ENCODE results near the gene RPL37.
"Not testable (repeated sequence)": the region's sequence is repeated elsewhere in the genome, so short reads cannot be mapped to it uniquely, and the experiment has no call there.

The RPL37 gene

DNA sequence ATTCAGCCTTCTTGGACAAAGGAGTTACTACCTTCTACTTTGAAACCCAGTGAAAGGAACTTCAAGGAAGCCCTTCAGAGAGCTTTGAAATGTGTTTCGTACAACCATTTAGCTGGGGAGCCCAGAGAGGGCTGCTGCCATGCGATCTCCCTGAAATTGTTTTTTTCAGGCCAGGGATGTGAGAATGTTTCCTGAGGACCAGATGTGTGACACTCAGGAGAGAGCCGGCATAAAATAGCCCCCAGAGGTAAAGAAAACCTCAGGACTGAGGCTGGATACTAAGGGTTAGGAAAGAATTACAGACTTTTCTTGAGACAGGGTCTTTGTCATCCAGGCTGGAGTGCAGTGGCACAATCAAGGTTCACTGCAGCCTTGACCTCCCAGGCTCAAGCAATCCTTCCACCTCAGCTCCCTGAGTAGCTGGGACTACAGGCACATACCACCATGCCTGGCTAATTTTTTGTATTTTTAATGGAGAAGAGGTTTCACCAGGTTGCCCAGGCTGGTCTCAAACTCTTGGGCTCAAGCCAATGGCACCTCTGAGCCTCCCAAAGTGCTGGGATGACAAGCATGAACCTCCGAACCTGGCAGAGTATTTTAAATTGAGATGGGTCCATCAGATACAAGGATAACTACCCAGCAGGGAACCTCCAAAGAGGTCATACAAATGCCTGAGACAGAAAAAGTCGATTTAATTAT is 8.4 kb downstream of the RPL37 start:
- DNase-seq: no peak
- H3K9me3 Mint-ChIP-seq: no peaks in the 10 kb centered on the region
- peaks cover 39% of the 10 kb centered on the region for H3K4me1 Mint-ChIP-seq
- no peaks in the 10 kb centered on the region for H3K27me3 Mint-ChIP-seq
- no peak for ATAC-seq
- no peak overlapping the region for H3K4me3 Mint-ChIP-seq
- no peak overlapping the region for H3K27ac Mint-ChIP-seq

DNA sequence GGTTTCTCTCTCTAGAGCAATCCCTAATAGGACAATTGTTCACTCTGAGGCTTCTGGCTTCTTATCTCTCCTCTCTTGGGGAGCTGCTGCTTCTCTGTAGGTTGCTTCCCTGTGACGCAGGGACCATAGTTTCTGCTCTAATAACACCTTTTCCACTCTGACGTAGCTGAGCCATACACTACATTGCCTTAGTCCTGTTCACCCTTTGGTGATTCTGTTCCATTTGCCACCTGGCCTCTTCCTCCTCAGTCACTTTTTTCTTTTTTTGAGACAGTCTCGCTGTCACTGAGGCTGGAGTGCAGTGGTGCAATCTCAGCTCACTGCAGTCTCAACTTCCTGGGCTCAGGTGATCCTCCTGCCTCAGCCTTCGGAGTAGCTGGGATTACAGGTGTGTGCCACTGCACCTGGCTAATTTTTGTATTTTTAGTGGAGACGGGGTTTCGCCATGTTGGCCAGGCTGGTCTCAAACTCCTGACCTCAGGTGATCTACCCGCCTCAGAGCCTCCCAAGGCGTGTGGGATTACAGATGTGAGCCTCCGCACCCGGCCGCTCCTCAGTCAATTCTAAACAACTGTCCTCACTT is 9.5 kb downstream of the RPL37 start:
- not testable (repeated sequence) for H3K9me3 Mint-ChIP-seq, H3K4me3 Mint-ChIP-seq, H3K27me3 Mint-ChIP-seq, DNase-seq
- peak overlapping the region in 1 of 2 donors; percentile 30 for H3K27ac Mint-ChIP-seq
- H3K4me1 Mint-ChIP-seq: peaks cover 31% of the 10 kb centered on the region
- ATAC-seq: peak; percentile 32

DNA sequence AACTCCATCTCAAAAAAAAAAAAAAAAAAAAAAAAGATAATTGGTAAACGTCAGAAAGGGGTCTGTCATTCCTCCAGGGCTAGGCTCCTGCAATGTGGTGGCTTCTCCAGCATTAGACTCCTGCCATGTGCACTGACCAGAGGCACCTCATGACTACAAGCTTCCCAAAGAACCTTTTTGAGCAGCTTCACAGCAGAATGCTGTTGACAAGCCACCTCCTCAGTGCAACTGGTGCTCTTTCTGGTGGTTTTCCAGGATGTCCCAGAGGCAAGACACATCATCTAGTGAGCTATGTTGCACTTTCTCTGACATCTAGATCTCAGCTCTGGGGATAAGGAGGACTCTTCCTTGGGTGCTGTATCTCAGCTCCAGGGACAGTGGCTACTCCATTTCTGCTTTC is 11.6 kb downstream of the RPL37 start:
- no peak for DNase-seq
- peaks cover 10% of the 10 kb centered on the region for H3K4me1 Mint-ChIP-seq
- H3K9me3 Mint-ChIP-seq: no peaks in the 10 kb centered on the region
- H3K4me3 Mint-ChIP-seq: no peak overlapping the region
- no peak for ATAC-seq
- H3K27me3 Mint-ChIP-seq: no peaks in the 10 kb centered on the region
- H3K27ac Mint-ChIP-seq: no peak overlapping the region

DNA sequence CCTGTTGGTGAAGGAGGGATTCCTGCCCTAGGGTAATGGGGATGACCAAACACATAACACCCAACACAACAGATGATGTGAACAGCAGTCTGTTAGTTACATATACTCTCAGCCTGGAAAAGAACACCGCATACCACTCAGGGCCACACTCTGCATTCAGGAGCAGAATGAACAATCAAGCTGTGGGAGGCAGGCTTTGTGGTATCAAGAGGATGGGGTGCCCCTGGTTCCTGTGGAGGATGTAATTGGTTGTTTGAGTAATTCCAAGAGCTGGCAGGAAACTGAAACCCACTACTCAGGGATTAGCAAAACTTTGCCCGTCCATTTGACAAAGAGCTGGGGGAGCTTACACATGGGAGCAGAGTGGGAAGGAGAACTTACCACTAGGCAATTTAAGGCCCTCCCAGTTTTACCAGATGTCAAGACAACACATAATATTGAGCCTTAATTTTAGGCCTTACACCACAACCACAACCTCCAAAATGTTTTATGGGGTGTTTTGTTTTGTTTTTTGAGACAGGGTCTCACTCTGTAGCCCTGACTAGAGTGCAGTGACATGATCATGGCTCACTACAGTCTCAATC is 21.2 kb downstream of the RPL37 start:
- peak overlapping the region in 1 of 2 donors; percentile 42 for H3K4me3 Mint-ChIP-seq
- H3K4me1 Mint-ChIP-seq: peaks cover 10% of the 10 kb centered on the region
- peak overlapping the region in 1 of 2 donors; percentile 5 for H3K27ac Mint-ChIP-seq
- no peaks in the 10 kb centered on the region for H3K27me3 Mint-ChIP-seq
- peak; percentile 98 for ATAC-seq
- H3K9me3 Mint-ChIP-seq: no peaks in the 10 kb centered on the region
- DNase-seq: peak in 1 of 2 donors; percentile 59

DNA sequence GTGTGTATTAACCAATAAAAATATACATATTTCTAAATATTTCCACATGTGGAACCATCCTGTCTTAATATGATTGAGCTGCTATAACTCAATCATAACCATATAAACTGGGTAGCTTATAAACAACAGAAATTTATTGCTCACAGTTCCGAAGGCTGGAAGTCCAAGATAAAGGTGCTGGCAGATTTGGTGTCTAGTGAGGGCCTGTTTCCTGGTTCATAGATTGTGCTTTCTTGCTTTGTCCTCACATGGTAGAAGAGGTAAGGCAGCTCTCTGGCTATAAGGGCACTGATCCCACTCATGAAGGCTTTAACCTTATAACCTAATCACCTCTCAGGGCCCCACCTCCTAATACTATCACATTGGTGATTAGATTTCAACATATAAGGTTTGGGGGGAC is 22.9 kb downstream of the RPL37 start:
- ATAC-seq: no peak
- Mint-ChIP-seq H3K4me1 (peaks cover 23% of the 10 kb centered on the region), H3K27me3 (no peaks in the 10 kb centered on the region), H3K4me3 (no peak overlapping the region), H3K27ac (no peak overlapping the region), H3K9me3 (no peaks in the 10 kb centered on the region)
- no peak for DNase-seq

DNA sequence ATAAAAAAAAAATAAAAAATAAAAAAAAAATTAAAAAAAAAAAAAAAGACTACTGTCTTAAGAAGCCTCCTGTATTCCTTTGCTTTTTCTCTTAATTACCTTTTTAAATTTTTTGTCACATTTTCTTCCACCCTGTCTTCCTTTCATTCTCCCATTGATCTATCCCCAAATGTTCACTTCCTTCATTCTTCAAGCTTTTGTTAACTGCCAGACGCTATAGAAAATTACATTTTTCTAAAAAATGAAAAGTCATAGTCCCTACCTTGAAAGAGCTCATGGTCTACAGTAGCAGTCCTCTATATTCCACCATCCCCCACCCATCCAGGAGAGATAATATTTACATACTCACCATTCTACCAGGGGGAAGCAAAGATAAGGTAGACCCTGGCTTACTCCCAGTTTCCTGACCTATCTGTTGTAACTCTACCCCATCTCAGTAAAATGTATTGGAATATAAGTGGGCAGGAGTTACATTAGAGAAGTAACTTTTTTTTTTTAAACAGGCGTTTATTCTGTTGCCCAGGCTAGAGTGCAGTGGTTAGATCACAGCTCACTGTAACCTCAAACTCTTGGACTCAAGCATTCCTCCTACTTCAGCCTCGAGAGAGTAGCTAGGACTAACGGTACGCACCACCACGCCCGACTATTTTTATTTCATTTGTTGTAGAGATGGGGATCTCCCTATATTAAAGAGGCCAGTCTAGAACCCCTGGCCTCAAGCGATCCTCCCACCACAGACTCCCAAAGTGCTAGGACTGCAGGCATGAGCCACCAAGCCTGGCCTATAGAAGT is 33.1 kb downstream of the RPL37 start:
- Mint-ChIP-seq H3K27ac (no peak overlapping the region), H3K9me3 (no peaks in the 10 kb centered on the region), H3K4me1 (peaks cover 12% of the 10 kb centered on the region), H3K4me3 (no peak overlapping the region), H3K27me3 (peaks cover 8% of the 10 kb centered on the region)
- DNase-seq: no peak
- ATAC-seq: no peak

DNA sequence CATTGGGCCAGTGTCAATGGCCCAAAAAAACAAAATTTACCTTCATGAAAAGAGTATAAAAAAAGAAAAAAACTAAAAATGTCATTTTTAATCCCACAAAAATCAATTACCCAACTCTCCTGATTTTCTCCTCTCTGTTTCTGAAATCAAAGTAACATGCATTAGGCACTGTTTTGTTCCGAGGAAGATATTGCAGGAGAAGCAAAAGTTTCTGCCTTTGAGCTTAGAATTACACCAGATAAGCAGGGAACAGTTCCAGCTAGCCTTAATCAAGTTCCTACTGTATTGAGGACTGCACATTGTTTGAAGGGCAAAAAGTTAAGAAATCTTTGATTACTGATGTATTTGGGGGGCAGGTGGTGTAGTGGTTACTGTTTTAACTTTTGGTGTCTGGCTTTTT is 35.8 kb downstream of the RPL37 start:
- Mint-ChIP-seq H3K9me3 (no peaks in the 10 kb centered on the region), H3K27me3 (peaks cover 8% of the 10 kb centered on the region), H3K4me1 (peaks cover 33% of the 10 kb centered on the region), H3K4me3 (no peak overlapping the region), H3K27ac (no peak overlapping the region)
- no peak for ATAC-seq
- no peak for DNase-seq

DNA sequence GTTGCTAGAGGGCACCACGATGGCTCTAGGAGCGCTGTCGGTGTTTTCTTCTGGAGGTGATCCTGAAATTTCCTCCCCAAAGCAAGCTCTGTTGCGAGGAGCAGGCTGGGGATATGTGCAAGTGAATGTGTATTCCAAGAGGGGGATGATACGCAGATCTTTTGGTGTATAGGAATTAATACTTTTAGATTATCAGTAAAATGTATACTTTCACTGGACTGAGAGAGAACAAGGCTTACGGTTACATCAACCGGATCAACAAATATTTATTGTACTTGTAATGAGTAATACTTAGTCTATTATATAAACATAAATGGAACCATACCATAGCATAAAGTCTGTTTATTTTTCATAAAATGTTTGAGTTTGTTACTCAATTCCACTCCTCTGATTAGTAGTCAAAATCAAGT is 36.2 kb downstream of the RPL37 start:
- DNase-seq (no peak), ATAC-seq (no peak)
- no peak overlapping the region for H3K27ac Mint-ChIP-seq
- peaks cover 37% of the 10 kb centered on the region for H3K4me1 Mint-ChIP-seq
- peaks cover 8% of the 10 kb centered on the region for H3K27me3 Mint-ChIP-seq
- H3K4me3 Mint-ChIP-seq: peak overlapping the region; percentile 87 to 88
- H3K9me3 Mint-ChIP-seq: no peaks in the 10 kb centered on the region

DNA sequence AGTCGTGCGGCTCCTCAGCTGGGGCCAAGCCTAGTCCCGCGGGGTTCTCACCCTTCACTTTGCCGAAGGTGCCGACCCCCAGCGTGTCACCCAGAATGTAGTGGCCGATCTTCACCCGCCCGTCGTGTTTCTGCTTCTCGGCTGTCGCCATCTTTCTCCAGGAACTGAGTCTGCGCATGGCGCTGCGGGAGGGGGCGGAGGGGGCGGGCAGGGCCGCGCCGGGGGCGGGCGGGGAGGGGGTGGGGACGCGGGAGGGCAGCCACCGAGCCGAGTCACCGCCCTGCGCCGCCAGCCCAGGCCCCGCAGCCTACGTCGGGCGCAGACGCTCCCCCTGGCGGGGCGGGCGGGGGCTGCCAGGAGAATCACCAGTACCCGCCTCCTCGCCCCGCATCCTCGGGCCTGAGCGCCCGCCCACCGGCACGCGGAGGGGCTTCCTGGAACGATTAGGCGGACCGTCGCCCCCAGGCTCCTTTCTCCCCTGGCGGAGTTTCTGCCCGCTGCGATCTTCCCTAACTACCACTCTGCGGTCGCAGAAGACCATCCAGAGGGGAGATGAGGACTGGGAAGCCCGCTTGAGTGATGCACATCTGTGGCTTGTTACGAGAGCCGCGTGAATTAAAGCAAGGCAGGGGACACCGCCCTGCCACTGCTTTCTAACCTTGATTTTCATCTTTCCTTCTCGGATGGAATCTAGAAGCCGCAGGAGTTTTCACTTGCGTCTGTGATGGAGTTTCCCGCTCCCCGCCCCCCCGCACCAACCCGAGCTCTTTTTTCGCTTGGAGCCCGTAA is 36.8 kb downstream of the RPL37 start, which contains the start of gene PRKAA1:
Gene PRKAA1, minus strand, starts transcription at position 363 of the 789 bp plus-strand sequence. Its CDS starts 185 bp downstream, at position 178.
- peak; percentile 91 to 92 for DNase-seq
- H3K9me3 Mint-ChIP-seq: no peaks in the 10 kb centered on the region
- H3K27ac Mint-ChIP-seq: peak within 1 kb of the TSS; percentile 89 to 91
- H3K27me3 Mint-ChIP-seq: peaks cover 8% of the 10 kb centered on the region
- peaks cover 43% of the 10 kb centered on the region for H3K4me1 Mint-ChIP-seq
- ATAC-seq: peak; percentile 92
- H3K4me3 Mint-ChIP-seq: peak within 1 kb of the TSS; percentile 87 to 88

DNA sequence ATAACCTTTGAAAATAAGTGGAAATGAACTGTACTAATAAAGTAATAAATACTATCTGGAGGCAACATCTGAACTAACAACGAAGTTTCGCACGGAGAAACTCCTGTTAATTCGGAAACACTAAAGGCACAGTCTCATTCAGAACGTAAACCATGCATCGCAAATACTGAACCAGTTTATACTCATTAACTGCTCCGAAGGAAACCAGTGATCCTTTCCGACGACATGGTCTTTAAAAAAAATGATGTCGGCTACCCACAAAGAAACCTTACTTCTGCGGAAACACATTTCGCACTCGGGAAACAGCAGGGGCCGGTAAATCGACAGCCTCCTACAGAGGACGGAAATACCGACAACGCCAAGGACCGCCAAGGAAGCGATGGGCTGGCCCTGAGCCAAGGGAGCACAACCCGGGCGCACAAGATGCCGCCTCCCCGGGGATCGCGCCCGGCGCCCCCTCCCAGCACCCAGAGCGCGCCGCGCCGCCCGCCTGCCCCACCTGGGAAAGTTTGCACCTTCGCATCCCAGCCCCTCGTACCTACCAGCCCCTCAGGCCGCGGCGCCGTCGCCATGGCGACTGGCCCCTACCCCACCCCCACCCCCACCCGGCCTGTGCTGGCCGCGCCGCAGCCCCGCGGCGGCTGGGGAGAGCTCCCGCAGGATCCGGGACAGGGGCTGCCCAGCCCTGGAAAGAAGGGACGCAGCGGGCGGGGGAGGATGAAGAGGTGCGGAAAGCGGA is 37.6 kb downstream of the RPL37 start:
- Mint-ChIP-seq H3K4me1 (peaks cover 47% of the 10 kb centered on the region), H3K9me3 (no peaks in the 10 kb centered on the region), H3K27me3 (peaks cover 8% of the 10 kb centered on the region), H3K27ac (peak overlapping the region; percentile 59 to 89), H3K4me3 (peak overlapping the region; percentile 87 to 88)
- ATAC-seq: peak; percentile 60
- DNase-seq: peak; percentile 60 to 80

DNA sequence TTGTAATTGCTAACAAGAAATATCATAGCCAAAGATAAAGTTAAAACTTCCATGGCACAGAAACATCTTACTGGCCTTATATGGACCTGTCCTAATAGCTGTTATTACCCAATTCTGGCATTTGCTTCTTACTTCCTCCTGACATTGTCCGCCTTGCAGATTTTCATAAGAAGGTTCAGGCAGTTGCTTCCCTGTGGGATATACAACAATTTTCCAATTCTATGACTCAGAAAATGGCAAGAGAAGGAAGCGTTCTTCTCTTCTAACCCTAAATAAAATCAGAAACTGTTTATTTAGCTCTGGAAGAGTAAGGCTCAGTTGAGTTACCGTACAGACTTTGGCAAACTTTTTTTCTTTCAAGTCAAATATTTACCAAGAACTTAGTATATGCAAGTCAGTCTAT is 38.5 kb downstream of the RPL37 start:
- Mint-ChIP-seq H3K27me3 (peaks cover 8% of the 10 kb centered on the region), H3K9me3 (no peaks in the 10 kb centered on the region), H3K4me1 (peaks cover 48% of the 10 kb centered on the region), H3K27ac (no peak overlapping the region), H3K4me3 (peak overlapping the region; percentile 87 to 88)
- ATAC-seq: no peak
- no peak for DNase-seq

DNA sequence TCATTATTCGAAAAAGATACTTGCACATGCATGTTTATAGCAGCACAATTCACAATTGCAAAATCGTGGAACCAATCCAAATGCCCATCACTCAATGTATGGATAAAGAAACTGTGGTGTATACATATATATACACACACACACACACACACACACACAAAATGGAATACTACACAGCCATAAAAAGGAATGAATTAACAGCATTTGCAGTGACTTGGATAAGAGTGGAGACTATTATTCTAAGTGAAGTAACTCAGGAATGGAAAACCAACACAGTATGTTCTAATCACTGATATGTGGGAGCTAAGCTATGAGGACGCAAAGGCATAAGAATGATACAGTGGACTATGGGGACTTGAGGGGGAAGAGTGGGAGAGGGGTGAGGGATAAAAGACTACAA is 40.1 kb downstream of the RPL37 start:
- not testable (repeated sequence) for H3K9me3 Mint-ChIP-seq, H3K4me3 Mint-ChIP-seq, DNase-seq, H3K27me3 Mint-ChIP-seq, ATAC-seq, H3K27ac Mint-ChIP-seq
- peaks cover 57% of the 10 kb centered on the region for H3K4me1 Mint-ChIP-seq

DNA sequence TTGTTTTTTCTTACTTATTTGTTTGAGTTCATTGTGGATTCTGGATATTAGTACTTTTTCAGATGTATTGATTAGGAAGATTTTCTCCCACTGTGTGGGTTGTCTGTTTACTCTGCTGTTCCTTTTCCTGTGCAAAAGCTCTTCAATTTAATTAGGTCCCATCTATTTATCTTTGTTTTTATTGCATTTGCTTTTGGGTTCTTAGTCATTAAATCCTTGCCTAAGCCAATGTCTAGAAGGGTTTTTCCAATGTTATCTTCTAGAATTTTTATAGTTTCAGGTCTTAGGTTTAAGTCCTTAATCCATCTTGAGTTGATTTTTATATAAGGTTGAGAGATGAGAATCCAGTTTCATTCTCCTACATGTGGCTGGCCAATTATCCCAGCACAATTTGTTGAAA is 40.7 kb downstream of the RPL37 start:
- not testable (repeated sequence) for H3K4me3 Mint-ChIP-seq, DNase-seq, H3K9me3 Mint-ChIP-seq, ATAC-seq, H3K27me3 Mint-ChIP-seq, H3K27ac Mint-ChIP-seq
- peaks cover 57% of the 10 kb centered on the region for H3K4me1 Mint-ChIP-seq

DNA sequence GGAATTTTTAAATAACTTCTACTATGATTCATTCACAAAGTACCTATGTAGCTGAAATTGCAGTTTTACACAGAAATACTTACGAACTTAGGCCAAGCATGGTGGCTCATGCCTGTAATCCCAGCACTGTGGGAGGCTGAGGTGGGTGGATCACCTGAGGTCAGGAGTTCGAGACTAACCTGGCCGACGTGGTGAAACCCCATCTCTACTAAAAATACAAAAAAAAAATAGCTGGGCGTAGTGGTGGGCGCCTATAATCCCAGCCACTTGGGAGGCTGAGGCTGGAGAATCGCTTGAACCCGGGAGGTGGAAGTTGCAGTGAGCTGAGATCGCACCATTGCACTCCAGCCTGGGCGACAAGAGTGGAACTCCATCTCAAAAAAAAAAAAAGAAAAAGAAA is 42.3 kb downstream of the RPL37 start:
- not testable (repeated sequence) for H3K9me3 Mint-ChIP-seq, H3K4me3 Mint-ChIP-seq, DNase-seq, H3K27ac Mint-ChIP-seq, H3K27me3 Mint-ChIP-seq, ATAC-seq
- H3K4me1 Mint-ChIP-seq: peaks cover 56% of the 10 kb centered on the region

All from stimulated activated naive CD8-positive, alpha-beta T cell treated with anti-CD3 and anti-CD28 coated beads, Interleukin-15, amount 100 ng/mL, for 72 hours (primary cell).